ENCODE measurements around the gene PCGF6. TPM values are rescaled to one million over a fixed set of nuclear protein-coding genes. Genes with fewer than 3 reads are reported as not detected.
"Not testable (repeated sequence)": the region's sequence is repeated elsewhere in the genome, so short reads cannot be mapped to it uniquely, and the experiment has no call there.

The PCGF6 gene
- total and polyA plus RNA-seq, 8 donors = 7.7 to 14.7 (median 12.9) TPM

DNA sequence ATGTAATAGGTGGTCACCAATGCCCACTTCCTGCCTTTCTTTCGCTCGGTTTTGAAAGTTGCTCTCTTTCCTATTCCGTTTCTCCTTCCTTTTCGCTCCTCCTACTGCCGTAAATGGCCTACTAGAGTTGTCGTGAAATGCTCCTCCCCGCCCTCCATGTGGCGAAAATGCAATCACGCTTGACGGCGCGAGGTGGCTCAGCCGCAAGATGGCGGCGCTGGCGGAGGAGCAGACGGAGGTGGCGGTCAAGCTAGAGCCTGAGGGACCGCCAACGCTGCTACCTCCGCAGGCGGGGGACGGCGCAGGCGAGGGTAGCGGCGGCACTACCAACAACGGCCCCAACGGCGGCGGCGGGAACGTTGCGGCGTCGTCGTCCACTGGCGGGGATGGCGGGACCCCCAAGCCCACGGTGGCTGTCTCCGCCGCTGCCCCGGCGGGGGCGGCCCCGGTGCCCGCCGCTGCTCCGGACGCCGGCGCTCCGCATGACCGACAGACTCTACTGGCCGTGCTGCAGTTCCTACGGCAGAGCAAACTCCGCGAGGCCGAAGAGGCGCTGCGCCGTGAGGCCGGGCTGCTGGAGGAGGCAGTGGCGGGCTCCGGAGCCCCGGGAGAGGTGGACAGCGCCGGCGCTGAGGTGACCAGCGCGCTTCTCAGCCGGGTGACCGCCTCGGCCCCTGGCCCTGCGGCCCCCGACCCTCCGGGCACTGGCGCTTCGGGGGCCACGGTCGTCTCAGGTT, 17.0 kb upstream of the PCGF6 start, which contains the start of gene TAF5:
TAF5 (plus strand) TSS at position 195 of the 737 bp plus-strand sequence; CDS start at position 209, 14 bp downstream.
- Histone ChIP-seq H3K27me3 (no peaks in the 10 kb centered on the region), H3K4me3 (peak within 1 kb of the TSS; percentile 98 to 100), H3K9me3 (no peaks in the 10 kb centered on the region), H3K4me1 (peaks cover 7 to 31% of the 10 kb centered on the region in 2 donors), H3K27ac (peak within 1 kb of the TSS; percentile 85 to 92), H3K36me3 (peaks cover 0 to under 1% of the 10 kb centered on the region in 2 donors)
- TF ChIP-seq, protein P1, sequence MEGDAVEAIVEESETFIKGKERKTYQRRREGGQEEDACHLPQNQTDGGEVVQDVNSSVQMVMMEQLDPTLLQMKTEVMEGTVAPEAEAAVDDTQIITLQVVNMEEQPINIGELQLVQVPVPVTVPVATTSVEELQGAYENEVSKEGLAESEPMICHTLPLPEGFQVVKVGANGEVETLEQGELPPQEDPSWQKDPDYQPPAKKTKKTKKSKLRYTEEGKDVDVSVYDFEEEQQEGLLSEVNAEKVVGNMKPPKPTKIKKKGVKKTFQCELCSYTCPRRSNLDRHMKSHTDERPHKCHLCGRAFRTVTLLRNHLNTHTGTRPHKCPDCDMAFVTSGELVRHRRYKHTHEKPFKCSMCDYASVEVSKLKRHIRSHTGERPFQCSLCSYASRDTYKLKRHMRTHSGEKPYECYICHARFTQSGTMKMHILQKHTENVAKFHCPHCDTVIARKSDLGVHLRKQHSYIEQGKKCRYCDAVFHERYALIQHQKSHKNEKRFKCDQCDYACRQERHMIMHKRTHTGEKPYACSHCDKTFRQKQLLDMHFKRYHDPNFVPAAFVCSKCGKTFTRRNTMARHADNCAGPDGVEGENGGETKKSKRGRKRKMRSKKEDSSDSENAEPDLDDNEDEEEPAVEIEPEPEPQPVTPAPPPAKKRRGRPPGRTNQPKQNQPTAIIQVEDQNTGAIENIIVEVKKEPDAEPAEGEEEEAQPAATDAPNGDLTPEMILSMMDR (IDR thresholded peaks at IDR 0.05) = peak in 1 of 2 donors; percentile 18
- ATAC-seq = peak; percentile 92
- intact Hi-C loops (cut with DNase I) = no loop called here
- peak; percentile 91 to 96 (median 94) for DNase-seq

DNA sequence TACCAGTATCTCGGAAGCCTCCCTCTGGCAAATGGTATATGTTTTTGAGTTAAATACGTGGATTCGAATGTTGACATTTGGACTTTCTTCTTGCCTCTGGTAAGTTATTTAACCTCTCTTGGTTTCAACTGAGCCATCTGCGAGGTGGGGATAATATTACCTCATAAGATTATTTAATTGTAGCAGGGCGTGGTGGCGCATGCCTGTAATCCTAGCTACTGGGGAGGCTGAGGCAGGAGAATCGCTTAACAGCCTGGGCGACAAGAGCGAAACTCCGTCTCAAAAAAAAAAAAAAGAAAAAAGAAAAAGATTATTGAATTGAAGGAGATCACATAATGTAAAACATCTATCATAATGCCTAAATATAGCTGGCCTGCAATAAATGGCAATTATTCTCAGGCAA, 16.4 kb upstream of the PCGF6 start:
- intact Hi-C loops (cut with DNase I) = no loop called here

DNA sequence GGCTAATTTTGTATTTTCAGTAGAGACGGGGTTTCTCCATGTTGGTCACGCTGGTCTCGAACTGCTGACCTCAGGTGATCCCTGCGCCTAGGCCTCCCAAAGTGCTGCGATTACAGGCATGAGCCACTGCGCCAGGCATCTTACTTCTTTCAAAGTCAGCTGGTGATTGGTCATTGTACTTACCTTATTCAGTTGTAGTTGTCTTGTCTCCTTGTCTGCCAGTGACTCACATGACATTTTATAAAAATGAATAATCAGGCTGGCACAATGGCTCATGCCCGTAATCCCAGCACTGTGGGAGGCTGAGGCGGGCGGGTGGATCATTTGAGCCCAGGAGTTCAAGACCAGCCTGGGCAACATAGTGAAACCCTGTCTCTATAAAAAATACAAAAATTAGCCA, 9.9 kb upstream of the PCGF6 start:
- ATAC-seq; H3K4me1 ChIP-seq; H3K9me3 ChIP-seq; intact Hi-C loops (cut with DNase I); H3K4me3 ChIP-seq; H3K36me3 ChIP-seq; DNase-seq; H3K27me3 ChIP-seq; H3K27ac ChIP-seq: not testable (repeated sequence)

More for the DNA sequence above, 16.4 kb upstream of the PCGF6 start:
- no peaks in the 10 kb centered on the region for H3K27me3 ChIP-seq
- no peaks in the 10 kb centered on the region for H3K36me3 ChIP-seq
- no peak for DNase-seq
- H3K9me3 ChIP-seq = no peaks in the 10 kb centered on the region
- peak overlapping the region; percentile 85 to 92 for H3K27ac ChIP-seq
- TF ChIP-seq, protein P1 (IDR thresholded peaks at IDR 0.05) = no peak
- ATAC-seq = no peak
- peaks cover 7 to 31% of the 10 kb centered on the region in 2 donors for H3K4me1 ChIP-seq
- peak overlapping the region; percentile 98 to 100 for H3K4me3 ChIP-seq

DNA sequence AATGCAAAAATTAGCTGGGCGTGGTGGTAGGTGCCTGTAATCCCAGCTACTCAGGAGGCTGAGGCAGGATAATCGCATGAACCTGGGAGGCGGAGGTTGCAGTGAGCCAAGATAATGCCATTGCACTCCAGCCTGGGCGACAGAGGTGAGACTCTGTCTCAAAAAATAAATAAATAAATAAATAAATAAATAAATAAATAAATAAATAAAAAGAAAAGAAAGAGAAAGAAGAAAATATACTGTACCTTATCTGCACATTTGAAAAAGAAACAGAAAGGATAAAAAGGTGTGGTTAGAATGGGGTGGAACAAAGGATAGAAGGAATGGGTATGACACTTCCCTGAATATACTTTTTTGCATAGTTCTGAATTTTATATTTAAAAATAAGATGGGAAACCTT, 8.6 kb upstream of the PCGF6 start:
- H3K4me1 ChIP-seq; intact Hi-C loops (cut with DNase I); H3K9me3 ChIP-seq; H3K27me3 ChIP-seq; H3K36me3 ChIP-seq; H3K27ac ChIP-seq; DNase-seq; H3K4me3 ChIP-seq; ATAC-seq: not testable (repeated sequence)

DNA sequence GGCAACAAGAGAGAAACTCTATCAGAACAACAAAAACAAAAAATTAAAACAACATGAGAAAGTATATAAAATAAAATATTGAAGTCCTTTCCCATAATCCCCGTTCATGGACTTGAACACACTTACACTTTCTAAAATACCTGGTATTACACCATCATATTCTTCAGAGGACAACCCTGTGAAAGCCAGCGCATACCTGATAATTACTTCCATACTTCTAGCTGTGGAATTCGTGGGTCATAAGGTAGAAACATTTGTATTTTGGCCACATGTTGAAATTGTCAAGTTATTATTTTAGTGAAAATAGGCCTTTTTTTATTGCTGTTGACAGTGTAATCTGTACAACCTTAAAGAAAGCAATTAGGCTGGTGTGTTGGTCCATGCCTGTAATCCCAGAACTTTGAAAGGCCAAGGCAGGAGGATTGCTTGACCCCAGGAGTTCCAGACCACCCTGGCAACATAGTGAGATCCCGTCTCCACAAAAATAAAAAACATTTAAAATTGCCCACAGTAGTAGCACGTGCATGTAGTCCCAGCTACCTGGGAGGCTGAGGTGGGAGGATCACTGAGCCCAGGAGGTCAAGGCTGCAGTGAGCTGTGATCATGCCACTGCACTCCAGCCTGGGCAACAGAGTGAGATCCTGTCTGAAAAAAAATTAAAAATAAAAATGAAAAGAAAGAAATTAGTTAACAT, 5.1 kb upstream of the PCGF6 start:
- intact Hi-C loops (cut with DNase I) = no loop called here
- H3K27me3 ChIP-seq = no peaks in the 10 kb centered on the region
- ATAC-seq (no peak), DNase-seq (no peak)
- no peaks in the 10 kb centered on the region for H3K36me3 ChIP-seq
- no peak overlapping the region for H3K27ac ChIP-seq
- H3K9me3 ChIP-seq = no peaks in the 10 kb centered on the region
- H3K4me1 ChIP-seq = peaks cover 0 to 5% of the 10 kb centered on the region in 2 donors
- TF ChIP-seq, protein P1 (IDR thresholded peaks at IDR 0.05) = no peak
- H3K4me3 ChIP-seq = no peak overlapping the region

DNA sequence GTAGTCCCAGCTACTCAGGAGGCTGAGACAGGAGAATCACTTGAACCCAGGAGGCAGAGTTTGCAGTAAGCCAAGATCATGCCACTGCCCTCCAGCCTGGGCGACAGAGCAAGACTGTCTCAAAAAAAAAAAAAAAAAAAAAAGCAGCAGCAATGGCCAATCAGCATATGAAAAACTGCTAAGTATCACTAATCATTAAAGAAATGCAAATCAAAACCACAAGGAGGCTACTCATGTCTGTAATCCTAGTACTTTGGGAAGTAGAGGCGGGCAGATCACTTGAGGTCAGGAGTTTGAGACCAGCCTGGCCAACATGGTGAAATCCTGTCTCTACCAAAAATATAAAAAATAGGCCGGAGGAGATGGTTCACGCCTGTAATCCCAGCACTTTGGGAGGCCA, 3.6 kb upstream of the PCGF6 start:
- H3K9me3 ChIP-seq; H3K27ac ChIP-seq; DNase-seq; ATAC-seq; H3K27me3 ChIP-seq; intact Hi-C loops (cut with DNase I); H3K4me3 ChIP-seq; H3K36me3 ChIP-seq: not testable (repeated sequence)
- peaks cover 4 to 12% of the 10 kb centered on the region in 2 donors for H3K4me1 ChIP-seq

Measured in left lung (tissue), 10 donors.